A673 (cell line): Measurements from ENCODE around the gene EFHD2. TPM values are rescaled to one million over a fixed set of nuclear protein-coding genes. Genes with fewer than 3 reads are reported as not detected.

Source experiments
- BruUV-seq: library from RNA; stranded (reverse); fragments of 400-500 nt; replicated peaks from 2 replicates; lab custom pipeline; 2021; lab: Mats Ljungman, UMichigan
- CTCF ChIA-PET: fragments of 300-600 bp; sonication (Branson Sonifier 250); formaldehyde crosslinking; loops from one replicate; lab custom pipeline; 2022; ENCODE audit warnings: antibody characterized with exemption; lab: Charles Lee
- POLR2A ChIA-PET: fragments of 300-600 bp; sonication (Branson Sonifier 250); formaldehyde crosslinking; loops from one replicate; lab custom pipeline; 2022; ENCODE audit warnings: antibody characterized with exemption; ENCODE audit not compliant: low non-redundant PET; lab: Charles Lee
- DNase-seq: peaks from one replicate; pipeline ENCODE4 v3.0.0-alpha.2; 2015; ENCODE audit warnings: low spot score
- H3K27ac ChIP-seq: fragments of 200-600 bp; sonication (generic); 2 replicates; pipeline ENCODE4 v1.5.1; 2016; ENCODE audit warnings: mixed run types, low read depth, mild to moderate bottlenecking, mixed read lengths, antibody characterized with exemption, low read length; ENCODE audit not compliant: poor library complexity, severe bottlenecking
- H3K27me3 ChIP-seq: fragments of 200-600 bp; sonication (generic); replicated peaks from 2 replicates; pipeline ENCODE4 v1.6.1; 2017; ENCODE audit warnings: mixed run types, low read depth, mild to moderate bottlenecking, mixed read lengths, antibody characterized with exemption, low read length; ENCODE audit not compliant: insufficient read depth, poor library complexity
- H3K36me3 ChIP-seq: fragments of 200-600 bp; sonication (generic); 2 replicates; pipeline ENCODE4 v1.6.1; 2016; ENCODE audit warnings: mixed run types, mild to moderate bottlenecking, mixed read lengths, antibody characterized with exemption, low read length; ENCODE audit not compliant: insufficient read depth, poor library complexity, severe bottlenecking
- H3K4me1 ChIP-seq: fragments of 200-600 bp; sonication (generic); 2 replicates; pipeline ENCODE4 v1.6.1; 2017; ENCODE audit warnings: mixed run types, mild to moderate bottlenecking, mixed read lengths, antibody characterized with exemption, low read length; ENCODE audit not compliant: insufficient read depth, poor library complexity, severe bottlenecking
- H3K4me3 ChIP-seq: fragments of 200-600 bp; sonication (generic); 2 replicates; pipeline ENCODE4 v1.5.1; 2016; ENCODE audit warnings: low read depth, mixed run types, mild to moderate bottlenecking, mixed read lengths, low read length; ENCODE audit not compliant: poor library complexity, severe bottlenecking
- H3K9me3 ChIP-seq: fragments of 200-600 bp; sonication (generic); 2 replicates; pipeline ENCODE4 v1.6.1; 2016; ENCODE audit warnings: mixed run types, low read depth, mild to moderate bottlenecking, mixed read lengths, antibody characterized with exemption, low read length; ENCODE audit not compliant: poor library complexity, severe bottlenecking
- EZH2 ChIP-seq: fragments of 200-600 bp; sonication (generic); IDR thresholded peaks from 2 replicates; pipeline ENCODE4 v1.6.1; 2017; ENCODE audit warnings: borderline replicate concordance, low read depth, mild to moderate bottlenecking, mixed read lengths, antibody characterized with exemption, low read length; ENCODE audit not compliant: poor library complexity, severe bottlenecking
- intact Hi-C: fragments of 100-400 bp; cut with micrococcal nuclease; formaldehyde crosslinking; loops from one replicate; pipeline ENCODE4 v1.10.0; 2022; ENCODE audit not compliant: unreplicated experiment
- total RNA-seq: library from RNA; stranded (reverse); gene quantifications from 2 replicates; pipeline ENCODE4 v1.2.3, GENCODE V29; 2021
- TF ChIP-seq, protein P1 (sequence below): fragments of 300-800, 200-600 bp; sonication (generic); conservative IDR thresholded peaks from 2 replicates; pipeline ENCODE4 v1.5.1; 2017; ENCODE audit warnings: low read depth, mild to moderate bottlenecking, antibody characterized with exemption, low read length, moderate library complexity, mixed read lengths

The EFHD2 gene
- total RNA-seq, 1 experiment from 2014 or later: 32.5 TPM

DNA sequence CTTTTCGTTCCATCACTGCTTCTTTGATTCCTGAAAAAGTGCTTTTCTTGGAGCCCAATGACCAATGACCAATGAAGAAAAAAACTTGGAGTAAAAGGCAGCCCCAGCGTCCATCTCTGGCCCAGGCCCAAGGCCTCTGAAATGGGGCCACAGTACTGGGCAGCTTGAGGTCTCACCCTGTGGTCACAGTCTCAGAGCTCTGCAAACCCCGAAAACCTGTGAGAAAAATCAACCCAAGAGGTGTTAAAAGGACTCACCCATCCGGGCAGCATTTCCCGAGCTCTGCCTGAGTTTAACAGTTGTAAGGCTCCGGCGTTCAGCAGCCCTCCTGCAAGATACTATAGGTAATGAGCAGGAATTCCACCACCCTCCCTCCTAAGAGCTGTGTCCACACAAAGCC, 2.1 kb upstream of the EFHD2 start:
- Histone ChIP-seq H3K4me1 (peaks cover 13% of the 10 kb centered on the region), H3K4me3 (no peak overlapping the region), H3K9me3 (no peaks in the 10 kb centered on the region), H3K27me3 (no peaks in the 10 kb centered on the region), H3K36me3 (no peaks in the 10 kb centered on the region), H3K27ac (no peak overlapping the region)
- intact Hi-C loops: no loop called here
- DNase-seq: no peak
- ChIA-PET POLR2A (no interaction called here), CTCF (no interaction called here)
- TF ChIP-seq, protein P1, sequence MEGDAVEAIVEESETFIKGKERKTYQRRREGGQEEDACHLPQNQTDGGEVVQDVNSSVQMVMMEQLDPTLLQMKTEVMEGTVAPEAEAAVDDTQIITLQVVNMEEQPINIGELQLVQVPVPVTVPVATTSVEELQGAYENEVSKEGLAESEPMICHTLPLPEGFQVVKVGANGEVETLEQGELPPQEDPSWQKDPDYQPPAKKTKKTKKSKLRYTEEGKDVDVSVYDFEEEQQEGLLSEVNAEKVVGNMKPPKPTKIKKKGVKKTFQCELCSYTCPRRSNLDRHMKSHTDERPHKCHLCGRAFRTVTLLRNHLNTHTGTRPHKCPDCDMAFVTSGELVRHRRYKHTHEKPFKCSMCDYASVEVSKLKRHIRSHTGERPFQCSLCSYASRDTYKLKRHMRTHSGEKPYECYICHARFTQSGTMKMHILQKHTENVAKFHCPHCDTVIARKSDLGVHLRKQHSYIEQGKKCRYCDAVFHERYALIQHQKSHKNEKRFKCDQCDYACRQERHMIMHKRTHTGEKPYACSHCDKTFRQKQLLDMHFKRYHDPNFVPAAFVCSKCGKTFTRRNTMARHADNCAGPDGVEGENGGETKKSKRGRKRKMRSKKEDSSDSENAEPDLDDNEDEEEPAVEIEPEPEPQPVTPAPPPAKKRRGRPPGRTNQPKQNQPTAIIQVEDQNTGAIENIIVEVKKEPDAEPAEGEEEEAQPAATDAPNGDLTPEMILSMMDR: no peak
- no peak for TF ChIP-seq EZH2
- no TSS peak for BruUV-seq

DNA sequence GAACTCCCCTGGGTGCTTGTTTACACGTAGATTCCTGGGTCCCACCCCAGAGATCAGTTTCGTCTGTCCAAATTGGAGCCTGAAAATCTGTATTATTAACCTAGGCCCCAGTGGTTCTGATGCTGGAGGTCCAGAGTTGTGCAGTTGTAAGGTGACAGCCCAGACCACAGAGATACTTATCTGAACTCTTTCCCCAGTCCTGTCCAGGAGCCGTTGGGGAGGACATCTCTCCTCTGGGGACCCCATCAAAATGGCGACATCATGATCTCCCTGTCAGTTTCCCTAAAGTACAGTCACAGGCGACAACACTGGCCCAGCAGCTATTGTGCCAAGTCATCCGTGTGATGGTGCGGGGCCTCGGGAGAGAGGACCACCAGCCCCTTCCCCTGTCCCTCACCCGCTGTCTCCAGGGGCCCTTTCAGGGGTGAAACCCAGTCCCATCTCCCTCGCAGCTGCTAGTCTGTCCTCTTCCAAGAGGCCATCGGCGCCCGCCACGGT, 749 bp upstream of the EFHD2 start:
- ChIA-PET CTCF (no interaction called here), POLR2A (no interaction called here)
- no TSS peak for BruUV-seq
- no peaks in the 10 kb centered on the region for H3K9me3 ChIP-seq
- peaks cover 13% of the 10 kb centered on the region for H3K4me1 ChIP-seq
- intact Hi-C loops: no loop called here
- H3K27ac ChIP-seq: peak overlapping the region; percentile 78
- no peak for TF ChIP-seq EZH2
- TF ChIP-seq, protein P1: no peak
- no peaks in the 10 kb centered on the region for H3K27me3 ChIP-seq
- H3K4me3 ChIP-seq: peak overlapping the region; percentile 96
- no peaks in the 10 kb centered on the region for H3K36me3 ChIP-seq
- DNase-seq: no peak

DNA sequence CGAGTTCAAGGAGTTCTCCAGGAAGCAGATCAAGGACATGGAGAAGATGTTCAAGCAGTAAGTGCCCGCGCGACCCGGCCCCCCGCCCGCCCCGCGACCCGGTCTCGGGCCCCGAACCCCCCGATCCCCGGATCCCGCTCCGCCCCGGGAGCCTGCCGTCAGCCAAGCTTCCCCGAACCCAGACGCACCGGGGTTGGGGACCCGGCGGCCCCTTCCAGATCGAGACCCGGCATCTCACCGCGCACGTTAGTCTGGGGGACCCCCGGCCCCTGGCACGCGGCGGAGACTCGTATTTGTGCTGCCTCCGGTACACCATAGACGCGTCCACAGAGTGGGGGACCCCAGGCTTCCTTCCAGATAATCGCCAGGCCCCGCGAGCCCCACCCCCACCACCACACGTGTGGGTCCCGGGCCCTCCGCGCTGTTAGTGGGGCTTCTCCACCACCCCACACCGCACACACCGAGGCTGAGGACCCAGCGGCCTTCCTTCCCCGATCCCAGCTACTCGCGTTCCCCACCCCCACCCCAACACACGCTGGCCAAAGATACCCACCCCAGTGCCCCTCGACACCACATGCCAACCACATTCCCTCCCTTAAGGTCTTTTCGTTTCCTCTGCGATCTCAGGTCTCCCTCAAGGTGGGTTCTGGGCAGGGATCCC, 665 bp downstream of the EFHD2 start:
- H3K27me3 ChIP-seq: no peaks in the 10 kb centered on the region
- no peak for DNase-seq
- H3K36me3 ChIP-seq: no peaks in the 10 kb centered on the region
- intact Hi-C loops: loop anchor here (5.0 kb wide), 1 partner anchor 88 kb away; no protein-coding TSS in a partner anchor
- TF ChIP-seq, protein P1: no peak
- no peak for TF ChIP-seq EZH2
- POLR2A ChIA-PET: interaction anchor here (0.7 kb wide), 1 partner anchor 117 kb away, joined by 4 read pairs; the partner anchor contains the start of gene DNAJC16
- no peaks in the 10 kb centered on the region for H3K9me3 ChIP-seq
- CTCF ChIA-PET: no interaction called here
- H3K27ac ChIP-seq: peak overlapping the region; percentile 78
- peaks cover 13% of the 10 kb centered on the region for H3K4me1 ChIP-seq
- BruUV-seq: no TSS peak
- peak overlapping the region; percentile 96 for H3K4me3 ChIP-seq
